HUES6 (cell line): ENCODE data around the gene SHC1.
A peak's percentile ranks its signal among the peaks of the same experiment; 100 is the strongest.

Experiments used
- H3K27ac ChIP-seq: 2 replicates; pipeline ENCODE4 v1.7.0; 2013; ENCODE audit warnings: low read depth, mild to moderate bottlenecking, low read length, inconsistent platforms
- H3K27me3 ChIP-seq: 2 replicates; pipeline ENCODE4 v1.6.1; 2013; ENCODE audit warnings: low read length; ENCODE audit not compliant: control insufficient read depth, insufficient read depth
- H3K36me3 ChIP-seq: 2 replicates; pipeline ENCODE4 v1.6.1; 2013; ENCODE audit warnings: low read length; ENCODE audit not compliant: control insufficient read depth, insufficient read depth
- H3K4me1 ChIP-seq: 2 replicates; pipeline ENCODE4 v1.6.1; 2013; ENCODE audit warnings: low read length; ENCODE audit not compliant: control insufficient read depth, insufficient read depth
- H3K4me3 ChIP-seq: 2 replicates; pipeline ENCODE4 v1.5.1; 2013; ENCODE audit warnings: low read depth, low read length
- H3K9ac ChIP-seq: one replicate; pipeline ENCODE4 v1.6.1; 2013; ENCODE audit warnings: mild to moderate bottlenecking, low read length
- H3K9me3 ChIP-seq: 2 replicates; pipeline ENCODE4 v1.6.1; 2013; ENCODE audit warnings: low read depth, low read length; ENCODE audit not compliant: control insufficient read depth, insufficient read depth

SHC1 gene, protein sequence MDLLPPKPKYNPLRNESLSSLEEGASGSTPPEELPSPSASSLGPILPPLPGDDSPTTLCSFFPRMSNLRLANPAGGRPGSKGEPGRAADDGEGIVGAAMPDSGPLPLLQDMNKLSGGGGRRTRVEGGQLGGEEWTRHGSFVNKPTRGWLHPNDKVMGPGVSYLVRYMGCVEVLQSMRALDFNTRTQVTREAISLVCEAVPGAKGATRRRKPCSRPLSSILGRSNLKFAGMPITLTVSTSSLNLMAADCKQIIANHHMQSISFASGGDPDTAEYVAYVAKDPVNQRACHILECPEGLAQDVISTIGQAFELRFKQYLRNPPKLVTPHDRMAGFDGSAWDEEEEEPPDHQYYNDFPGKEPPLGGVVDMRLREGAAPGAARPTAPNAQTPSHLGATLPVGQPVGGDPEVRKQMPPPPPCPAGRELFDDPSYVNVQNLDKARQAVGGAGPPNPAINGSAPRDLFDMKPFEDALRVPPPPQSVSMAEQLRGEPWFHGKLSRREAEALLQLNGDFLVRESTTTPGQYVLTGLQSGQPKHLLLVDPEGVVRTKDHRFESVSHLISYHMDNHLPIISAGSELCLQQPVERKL

DNA sequence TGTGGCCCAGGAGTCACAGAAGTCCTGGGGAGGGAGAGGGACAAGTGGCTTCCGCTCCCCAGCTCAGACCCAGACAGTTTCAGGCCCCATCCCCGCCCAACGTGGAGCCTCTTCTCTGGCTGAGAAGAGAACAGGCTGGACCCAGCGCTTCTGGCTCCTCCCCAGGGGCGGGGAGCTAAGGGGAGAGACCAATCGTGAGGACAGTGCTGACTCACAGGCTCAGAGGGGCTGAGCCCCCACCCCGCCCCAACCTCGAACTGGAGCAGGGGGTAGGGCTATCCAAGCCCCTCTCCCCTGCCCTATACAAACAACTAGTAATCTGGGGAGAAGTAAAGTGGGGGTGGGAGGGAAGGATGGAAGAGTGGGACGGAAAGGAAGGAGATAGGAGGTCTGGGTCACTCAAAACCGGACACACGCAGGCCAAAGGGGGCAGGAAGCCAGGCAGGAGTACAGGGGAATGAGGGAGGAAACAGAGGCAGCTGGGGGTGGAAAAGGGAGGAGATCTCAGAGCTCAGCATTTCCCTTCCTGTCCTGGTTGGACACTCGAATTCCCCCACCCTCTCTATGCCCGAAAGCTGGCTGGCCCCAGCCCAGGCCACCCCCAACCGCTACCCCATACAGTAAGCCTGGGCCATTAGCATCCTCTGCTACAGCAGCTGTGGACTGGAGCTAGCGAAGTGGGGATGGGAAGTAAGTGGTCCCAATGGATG lies at the start of gene SHC1:
Gene SHC1, minus strand, starts transcription at position 117 of the 710 bp plus-strand sequence. CDS start 221 bp downstream, outside the sequence.
- Histone ChIP-seq H3K9me3 (no peaks in the 10 kb centered on the region), H3K36me3 (peaks cover 30% of the 10 kb centered on the region), H3K9ac (peak within 1 kb of the TSS; percentile 90), H3K27me3 (no peaks in the 10 kb centered on the region), H3K4me3 (peak within 1 kb of the TSS; percentile 65), H3K4me1 (peaks cover 23% of the 10 kb centered on the region), H3K27ac (peak within 1 kb of the TSS; percentile 95)

DNA sequence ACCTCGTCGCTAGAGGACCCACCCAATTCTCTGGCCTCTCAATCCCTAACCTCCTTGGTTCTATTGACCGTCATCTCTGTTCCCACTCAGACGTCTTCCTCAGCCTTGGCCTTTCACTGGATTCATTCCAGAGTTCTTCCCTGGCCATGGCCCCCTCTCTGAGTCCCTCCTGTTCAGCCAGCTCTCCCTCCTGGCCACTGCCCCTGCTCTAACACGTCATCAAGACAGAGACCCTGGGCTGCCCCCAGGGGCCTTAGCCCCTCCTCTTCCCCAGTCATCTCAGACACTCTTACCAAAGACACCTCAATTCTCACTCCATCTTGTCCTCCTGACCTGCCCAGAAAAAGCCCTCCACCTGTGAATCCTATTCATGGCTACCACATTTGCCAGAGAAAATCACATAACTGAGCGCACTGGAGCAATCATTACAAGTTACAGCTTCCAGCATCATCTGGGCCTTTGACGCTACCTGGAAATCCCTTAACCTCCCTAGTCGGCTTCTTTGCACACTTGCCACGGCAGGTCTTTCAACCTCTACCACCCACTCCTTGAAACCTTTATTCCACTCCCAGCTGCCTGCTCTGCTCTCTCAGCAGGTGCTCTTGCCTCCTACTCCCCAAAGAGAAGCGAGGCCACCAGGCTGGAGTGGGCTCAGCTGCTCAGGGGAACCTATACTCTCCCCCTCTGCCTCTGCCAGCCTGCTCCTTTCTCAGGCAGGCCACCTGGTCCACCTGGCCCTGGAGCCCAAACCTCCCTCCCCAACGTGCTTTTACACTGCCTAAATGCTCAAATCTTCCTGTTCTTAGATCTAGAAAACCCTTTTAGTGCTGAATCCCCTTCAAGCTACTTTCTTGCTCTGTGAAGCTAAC lies 49.1 kb upstream of the SHC1 start:
- Histone ChIP-seq H3K27me3 (no peaks in the 10 kb centered on the region), H3K9me3 (no peaks in the 10 kb centered on the region), H3K27ac (no peak overlapping the region), H3K4me1 (peaks cover 12% of the 10 kb centered on the region), H3K9ac (no peak overlapping the region), H3K4me3 (no peak overlapping the region), H3K36me3 (peaks cover 17% of the 10 kb centered on the region)

DNA sequence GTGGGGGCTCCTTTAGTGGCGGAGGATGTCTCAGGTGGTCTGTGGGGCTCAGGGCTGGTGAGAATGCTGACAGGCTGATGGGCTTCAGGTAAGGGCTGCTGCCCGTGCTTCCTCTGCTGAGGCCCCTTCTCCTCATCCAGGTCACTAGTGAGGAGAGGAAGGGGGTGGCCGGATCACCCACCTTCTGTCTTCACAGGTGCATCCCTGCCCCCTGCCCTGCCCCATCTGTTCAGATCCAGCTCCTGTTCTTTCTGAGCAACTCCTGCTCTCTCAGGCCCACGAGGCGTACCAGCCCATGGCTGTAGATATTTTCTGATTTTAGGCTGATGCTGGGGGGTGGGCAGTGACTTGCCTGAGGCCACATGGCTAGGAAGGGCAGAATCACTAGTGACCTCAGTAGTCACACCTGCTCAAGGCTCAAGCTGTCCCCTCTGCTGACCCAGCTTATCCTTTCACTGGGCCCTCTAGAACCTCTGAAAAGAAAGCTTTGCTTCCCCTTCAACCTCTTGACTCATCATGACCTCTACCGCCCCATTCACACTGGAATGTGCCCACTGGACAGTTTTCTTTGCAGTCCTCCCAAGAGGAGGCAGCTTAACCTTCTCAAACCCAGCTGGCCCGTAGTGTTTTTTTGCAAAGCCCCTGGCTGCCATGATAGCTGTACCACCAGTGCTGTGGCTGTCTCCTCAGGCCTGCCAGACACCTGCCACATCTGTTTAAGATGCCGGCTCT lies 48.2 kb upstream of the SHC1 start:
- H3K9ac ChIP-seq: no peak overlapping the region
- no peak overlapping the region for H3K4me3 ChIP-seq
- H3K27ac ChIP-seq: no peak overlapping the region
- H3K36me3 ChIP-seq: peaks cover 26% of the 10 kb centered on the region
- H3K27me3 ChIP-seq: no peaks in the 10 kb centered on the region
- H3K9me3 ChIP-seq: no peaks in the 10 kb centered on the region
- peaks cover 12% of the 10 kb centered on the region for H3K4me1 ChIP-seq

DNA sequence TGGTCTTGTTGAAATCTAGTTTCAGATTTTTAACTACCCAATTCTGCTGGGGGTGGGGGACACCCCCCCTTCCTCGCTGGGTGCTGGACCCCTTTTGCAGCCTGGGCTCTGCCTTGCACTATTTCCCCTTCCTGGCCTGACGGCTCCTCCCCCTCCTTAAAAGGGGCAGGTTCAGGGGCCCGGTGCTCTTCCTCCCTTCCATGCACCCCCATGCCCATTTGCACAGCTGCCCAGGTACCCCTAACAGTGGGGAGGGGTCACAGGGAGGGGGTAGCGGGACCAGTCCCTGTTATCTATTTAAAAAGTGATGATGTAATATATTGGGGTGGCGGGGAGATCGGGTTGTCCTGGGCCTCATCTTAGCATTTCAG lies 47.4 kb upstream of the SHC1 start:
- H3K27me3 ChIP-seq: no peaks in the 10 kb centered on the region
- H3K36me3 ChIP-seq: peaks cover 27% of the 10 kb centered on the region
- H3K4me3 ChIP-seq: peak overlapping the region; percentile 62
- H3K9me3 ChIP-seq: no peaks in the 10 kb centered on the region
- H3K9ac ChIP-seq: peak overlapping the region; percentile 30
- peaks cover 15% of the 10 kb centered on the region for H3K4me1 ChIP-seq
- H3K27ac ChIP-seq: no peak overlapping the region

DNA sequence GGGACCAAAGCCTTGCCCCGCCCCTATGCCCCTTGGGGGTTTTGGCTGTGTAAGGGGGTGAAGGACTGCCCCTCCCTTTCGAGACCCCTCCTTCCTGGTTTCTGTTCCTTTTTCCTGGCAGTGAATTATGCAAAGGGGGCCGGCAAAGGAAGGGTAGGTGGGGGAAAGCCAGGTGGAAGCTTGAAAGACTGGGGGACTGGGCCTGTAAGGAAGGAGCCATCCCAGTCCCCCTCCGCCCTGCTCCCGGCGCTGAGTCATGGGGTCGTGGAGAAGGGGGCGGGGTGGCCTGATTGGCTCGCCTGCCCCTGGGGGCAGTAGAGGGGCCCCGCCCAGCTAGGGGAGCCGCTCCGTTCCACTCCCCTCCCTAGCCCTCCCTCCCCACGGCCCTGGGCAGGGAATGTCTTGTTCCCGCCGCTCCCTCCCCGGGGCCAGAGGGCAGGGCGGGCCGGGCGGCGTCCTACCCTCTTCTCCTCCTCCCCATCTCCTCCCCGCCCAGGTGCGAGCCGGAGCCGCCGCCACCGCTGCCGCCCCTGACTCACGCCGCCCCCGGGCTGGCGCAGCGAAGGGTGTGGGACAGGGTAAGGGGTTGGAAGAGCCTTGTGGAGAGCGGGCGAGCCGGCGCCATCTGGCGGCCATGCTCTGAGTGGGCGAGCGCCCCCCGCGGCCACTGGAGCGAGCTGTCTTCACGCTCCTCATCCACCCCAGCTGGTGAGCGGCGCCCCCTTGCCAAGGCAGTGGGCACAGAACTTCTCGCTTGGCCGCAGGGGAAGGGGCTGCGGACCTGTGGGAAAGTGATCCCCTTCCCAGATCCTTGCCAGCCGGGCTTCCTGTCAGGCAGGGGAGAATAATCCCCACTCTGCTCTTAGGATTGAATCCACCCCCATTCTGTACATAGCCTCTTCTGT lies 46.7 kb upstream of the SHC1 start:
- Histone ChIP-seq H3K4me3 (peak overlapping the region; percentile 62), H3K27me3 (no peaks in the 10 kb centered on the region), H3K4me1 (peaks cover 21% of the 10 kb centered on the region), H3K36me3 (peaks cover 27% of the 10 kb centered on the region), H3K9me3 (no peaks in the 10 kb centered on the region), H3K9ac (peak overlapping the region; percentile 47), H3K27ac (peak overlapping the region; percentile 75; the same call in 1 of the 2 replicates)

DNA sequence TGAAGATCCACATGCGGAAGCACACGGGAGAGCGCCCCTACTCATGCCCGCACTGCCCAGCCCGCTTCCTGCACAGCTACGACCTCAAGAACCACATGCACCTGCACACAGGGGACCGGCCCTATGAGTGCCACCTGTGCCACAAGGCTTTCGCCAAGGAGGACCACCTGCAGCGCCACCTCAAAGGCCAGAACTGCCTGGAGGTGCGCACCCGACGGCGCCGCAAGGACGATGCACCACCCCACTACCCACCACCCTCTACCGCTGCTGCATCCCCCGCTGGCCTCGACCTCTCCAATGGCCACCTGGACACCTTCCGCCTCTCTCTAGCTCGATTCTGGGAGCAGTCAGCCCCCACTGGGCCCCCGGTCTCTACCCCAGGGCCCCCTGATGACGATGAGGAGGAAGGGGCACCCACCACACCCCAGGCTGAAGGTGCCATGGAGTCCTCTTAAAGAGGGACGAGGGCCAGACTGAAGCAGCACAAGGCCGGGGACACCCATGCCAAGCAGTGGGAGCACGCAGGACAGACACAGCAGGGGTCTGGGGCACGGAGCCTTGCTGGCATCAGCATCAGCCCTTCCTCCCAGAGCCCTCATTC lies 45.8 kb upstream of the SHC1 start:
- H3K4me3 ChIP-seq: 0 out of 2 replicates have a peak overlapping the region, but pooled peaks have one; percentile 62

DNA sequence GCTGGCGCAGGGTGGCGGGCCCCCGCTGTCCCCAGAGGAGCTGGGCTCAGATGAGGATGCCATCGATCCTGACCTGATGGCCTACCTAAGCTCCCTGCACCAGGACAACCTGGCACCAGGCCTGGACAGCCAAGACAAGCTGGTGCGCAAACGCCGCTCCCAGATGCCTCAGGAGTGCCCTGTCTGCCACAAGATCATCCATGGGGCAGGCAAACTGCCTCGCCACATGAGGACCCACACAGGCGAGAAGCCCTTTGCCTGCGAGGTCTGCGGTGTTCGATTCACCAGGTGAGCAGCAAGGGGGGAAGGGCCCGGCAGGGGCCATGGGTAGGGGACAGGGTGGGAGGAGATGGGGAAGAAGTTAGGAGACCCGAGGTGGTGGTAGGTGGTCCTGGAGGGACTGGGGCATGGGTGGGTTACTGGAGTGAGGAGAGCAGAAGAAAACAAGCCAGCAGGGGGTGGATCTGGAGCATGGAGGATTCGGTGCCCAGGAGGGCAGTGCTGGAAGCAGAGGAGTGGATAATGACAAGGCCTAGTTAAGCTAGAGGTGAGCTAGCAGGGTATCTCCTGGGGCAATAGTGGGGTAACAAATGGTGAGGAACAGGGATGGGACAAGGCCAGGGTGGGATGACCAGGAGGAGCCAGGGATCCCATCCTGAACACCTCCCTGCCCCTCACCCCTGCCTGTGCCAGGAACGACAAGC lies 45.1 kb upstream of the SHC1 start:
- no peaks in the 10 kb centered on the region for H3K9me3 ChIP-seq
- H3K27ac ChIP-seq: no peak overlapping the region
- no peaks in the 10 kb centered on the region for H3K27me3 ChIP-seq
- H3K4me1 ChIP-seq: peaks cover 30% of the 10 kb centered on the region
- no peak overlapping the region for H3K9ac ChIP-seq
- H3K36me3 ChIP-seq: peaks cover 27% of the 10 kb centered on the region
- H3K4me3 ChIP-seq: no peak overlapping the region

More for the DNA sequence above, 45.8 kb upstream of the SHC1 start:
- H3K4me1 ChIP-seq: peaks cover 30% of the 10 kb centered on the region
- peak overlapping the region; percentile 75; the same call in 1 of the 2 replicates for H3K27ac ChIP-seq
- H3K9ac ChIP-seq: no peak overlapping the region
- no peaks in the 10 kb centered on the region for H3K27me3 ChIP-seq
- no peaks in the 10 kb centered on the region for H3K9me3 ChIP-seq
- peaks cover 27% of the 10 kb centered on the region for H3K36me3 ChIP-seq

DNA sequence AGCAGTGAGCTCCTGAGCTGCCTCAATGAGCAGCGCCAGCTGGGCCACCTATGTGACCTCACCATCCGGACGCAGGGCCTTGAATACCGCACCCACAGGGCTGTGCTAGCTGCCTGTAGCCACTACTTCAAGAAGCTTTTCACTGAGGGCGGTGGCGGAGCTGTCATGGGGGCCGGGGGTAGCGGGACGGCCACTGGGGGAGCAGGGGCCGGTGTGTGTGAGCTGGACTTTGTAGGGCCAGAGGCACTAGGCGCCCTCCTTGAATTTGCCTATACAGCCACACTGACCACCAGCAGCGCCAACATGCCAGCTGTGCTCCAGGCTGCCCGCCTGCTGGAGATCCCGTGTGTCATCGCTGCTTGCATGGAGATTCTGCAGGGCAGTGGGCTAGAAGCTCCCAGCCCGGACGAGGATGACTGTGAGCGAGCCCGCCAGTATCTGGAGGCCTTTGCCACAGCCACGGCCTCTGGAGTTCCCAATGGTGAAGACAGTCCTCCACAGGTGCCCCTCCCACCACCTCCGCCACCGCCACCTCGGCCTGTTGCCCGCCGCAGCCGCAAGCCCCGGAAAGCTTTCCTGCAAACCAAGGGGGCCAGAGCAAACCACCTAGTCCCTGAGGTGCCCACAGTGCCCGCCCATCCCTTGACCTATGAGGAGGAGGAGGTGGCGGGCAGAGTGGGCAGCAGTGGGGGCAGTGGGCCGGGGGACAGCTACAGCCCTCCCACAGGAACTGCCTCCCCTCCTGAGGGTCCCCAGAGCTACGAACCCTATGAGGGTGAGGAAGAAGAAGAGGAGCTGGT lies 44.4 kb upstream of the SHC1 start:
- no peaks in the 10 kb centered on the region for H3K9me3 ChIP-seq
- H3K4me1 ChIP-seq: peaks cover 33% of the 10 kb centered on the region
- no peak overlapping the region for H3K9ac ChIP-seq
- H3K27ac ChIP-seq: no peak overlapping the region
- no peak overlapping the region for H3K4me3 ChIP-seq
- H3K27me3 ChIP-seq: no peaks in the 10 kb centered on the region
- peaks cover 27% of the 10 kb centered on the region for H3K36me3 ChIP-seq
